ENCODE data around the gene ZNF488. TPM values are rescaled to one million over a fixed set of nuclear protein-coding genes. Genes with fewer than 3 reads are reported as not detected.

Gene ZNF488
- polyA plus RNA-seq, 1 donor from 2014 or later = 0.85 TPM

DNA sequence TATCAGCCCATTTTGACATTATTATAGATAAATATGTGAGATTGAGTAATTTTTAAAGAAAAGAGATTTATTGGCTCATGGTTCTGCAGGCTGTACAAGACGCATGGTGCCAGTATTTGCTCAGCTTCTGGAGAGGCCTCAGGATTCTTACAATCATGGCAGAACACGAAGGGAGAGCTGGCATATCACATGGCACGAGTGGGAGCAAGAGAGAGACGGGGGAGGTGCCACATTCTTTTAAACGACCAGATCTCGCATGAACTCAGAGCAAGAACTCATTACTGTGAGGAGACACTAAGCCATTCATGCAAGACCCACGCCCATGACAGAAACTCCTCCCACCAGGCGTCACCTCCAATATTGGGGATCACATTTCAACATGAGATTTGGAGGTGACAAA, 40.1 kb upstream of the ZNF488 start:
- H3F3A ChIP-seq (ENCODE audit: insufficient read depth, low read length, poor library complexity, severe bottlenecking) = no peaks in the 10 kb centered on the region
- no peaks in the 10 kb centered on the region for H3K36me3 ChIP-seq (ENCODE audit: insufficient read depth, low read length)
- no peak overlapping the region for H2AFZ ChIP-seq (ENCODE audit: low read depth, low read length)
- no peaks in the 10 kb centered on the region for H4K20me1 ChIP-seq (ENCODE audit: insufficient read depth)
- H3K9me2 ChIP-seq (ENCODE audit: insufficient read depth, low read length) = no peaks in the 10 kb centered on the region
- no peak overlapping the region for H3K4me3 ChIP-seq (ENCODE audit: low read length)
- H3K27me3 ChIP-seq (ENCODE audit: insufficient read depth, low read depth, low read length) = no peaks in the 10 kb centered on the region
- TF ChIP-seq, protein P1, sequence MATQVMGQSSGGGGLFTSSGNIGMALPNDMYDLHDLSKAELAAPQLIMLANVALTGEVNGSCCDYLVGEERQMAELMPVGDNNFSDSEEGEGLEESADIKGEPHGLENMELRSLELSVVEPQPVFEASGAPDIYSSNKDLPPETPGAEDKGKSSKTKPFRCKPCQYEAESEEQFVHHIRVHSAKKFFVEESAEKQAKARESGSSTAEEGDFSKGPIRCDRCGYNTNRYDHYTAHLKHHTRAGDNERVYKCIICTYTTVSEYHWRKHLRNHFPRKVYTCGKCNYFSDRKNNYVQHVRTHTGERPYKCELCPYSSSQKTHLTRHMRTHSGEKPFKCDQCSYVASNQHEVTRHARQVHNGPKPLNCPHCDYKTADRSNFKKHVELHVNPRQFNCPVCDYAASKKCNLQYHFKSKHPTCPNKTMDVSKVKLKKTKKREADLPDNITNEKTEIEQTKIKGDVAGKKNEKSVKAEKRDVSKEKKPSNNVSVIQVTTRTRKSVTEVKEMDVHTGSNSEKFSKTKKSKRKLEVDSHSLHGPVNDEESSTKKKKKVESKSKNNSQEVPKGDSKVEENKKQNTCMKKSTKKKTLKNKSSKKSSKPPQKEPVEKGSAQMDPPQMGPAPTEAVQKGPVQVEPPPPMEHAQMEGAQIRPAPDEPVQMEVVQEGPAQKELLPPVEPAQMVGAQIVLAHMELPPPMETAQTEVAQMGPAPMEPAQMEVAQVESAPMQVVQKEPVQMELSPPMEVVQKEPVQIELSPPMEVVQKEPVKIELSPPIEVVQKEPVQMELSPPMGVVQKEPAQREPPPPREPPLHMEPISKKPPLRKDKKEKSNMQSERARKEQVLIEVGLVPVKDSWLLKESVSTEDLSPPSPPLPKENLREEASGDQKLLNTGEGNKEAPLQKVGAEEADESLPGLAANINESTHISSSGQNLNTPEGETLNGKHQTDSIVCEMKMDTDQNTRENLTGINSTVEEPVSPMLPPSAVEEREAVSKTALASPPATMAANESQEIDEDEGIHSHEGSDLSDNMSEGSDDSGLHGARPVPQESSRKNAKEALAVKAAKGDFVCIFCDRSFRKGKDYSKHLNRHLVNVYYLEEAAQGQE (IDR thresholded peaks at IDR 0.05; ENCODE audit: borderline replicate concordance) = no peak
- TF ChIP-seq SMC3 (conservative IDR thresholded peaks at IDR 0.05; ENCODE audit: poor library complexity) (no peak), EP300 (conservative IDR thresholded peaks at IDR 0.05; ENCODE audit: poor library complexity, severe bottlenecking) (no peak), EZH2 (IDR thresholded peaks at IDR 0.05; ENCODE audit: borderline replicate concordance, insufficient read depth, low read length, poor library complexity, severe bottlenecking) (no peak), TAF1 (IDR thresholded peaks at IDR 0.05; ENCODE audit: low read depth) (no peak), MXI1 (conservative IDR thresholded peaks at IDR 0.05; ENCODE audit: poor library complexity, severe bottlenecking) (no peak), RAD21 (conservative IDR thresholded peaks at IDR 0.05) (no peak), POLR2AphosphoS5 (IDR thresholded peaks at IDR 0.05) (no peak)
- TF ChIP-seq, protein P2, sequence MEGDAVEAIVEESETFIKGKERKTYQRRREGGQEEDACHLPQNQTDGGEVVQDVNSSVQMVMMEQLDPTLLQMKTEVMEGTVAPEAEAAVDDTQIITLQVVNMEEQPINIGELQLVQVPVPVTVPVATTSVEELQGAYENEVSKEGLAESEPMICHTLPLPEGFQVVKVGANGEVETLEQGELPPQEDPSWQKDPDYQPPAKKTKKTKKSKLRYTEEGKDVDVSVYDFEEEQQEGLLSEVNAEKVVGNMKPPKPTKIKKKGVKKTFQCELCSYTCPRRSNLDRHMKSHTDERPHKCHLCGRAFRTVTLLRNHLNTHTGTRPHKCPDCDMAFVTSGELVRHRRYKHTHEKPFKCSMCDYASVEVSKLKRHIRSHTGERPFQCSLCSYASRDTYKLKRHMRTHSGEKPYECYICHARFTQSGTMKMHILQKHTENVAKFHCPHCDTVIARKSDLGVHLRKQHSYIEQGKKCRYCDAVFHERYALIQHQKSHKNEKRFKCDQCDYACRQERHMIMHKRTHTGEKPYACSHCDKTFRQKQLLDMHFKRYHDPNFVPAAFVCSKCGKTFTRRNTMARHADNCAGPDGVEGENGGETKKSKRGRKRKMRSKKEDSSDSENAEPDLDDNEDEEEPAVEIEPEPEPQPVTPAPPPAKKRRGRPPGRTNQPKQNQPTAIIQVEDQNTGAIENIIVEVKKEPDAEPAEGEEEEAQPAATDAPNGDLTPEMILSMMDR (IDR thresholded peaks at IDR 0.05; ENCODE audit: poor library complexity, severe bottlenecking) = no peak
- no peaks in the 10 kb centered on the region for H3K79me2 ChIP-seq (replicated peaks; ENCODE audit: insufficient read depth, low read length)
- no peak overlapping the region for H3K9ac ChIP-seq (ENCODE audit: low read length)
- H3K9me3 ChIP-seq (ENCODE audit: low read length) = no peaks in the 10 kb centered on the region
- no peak overlapping the region for H3K27ac ChIP-seq (ENCODE audit: low read length)
- no peak overlapping the region for H3K4me2 ChIP-seq (ENCODE audit: low read length)

DNA sequence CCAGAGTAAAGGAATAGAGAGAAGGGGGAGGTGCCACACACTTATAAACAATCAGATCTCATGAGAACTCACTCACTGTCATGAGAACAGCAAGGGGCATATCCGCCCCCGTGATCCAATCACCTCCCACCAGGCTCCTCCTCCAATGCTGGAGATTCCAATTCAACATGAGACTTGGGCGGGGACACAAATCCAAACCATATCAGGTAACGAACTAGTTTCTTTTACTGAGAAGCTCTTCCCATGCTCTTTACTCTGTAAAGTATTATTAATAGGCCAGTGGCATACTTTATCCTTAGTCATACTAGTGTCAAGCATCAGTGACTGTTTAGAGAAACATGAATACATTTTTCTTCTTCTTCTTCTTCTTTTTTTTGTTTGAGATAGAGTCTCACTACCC, 39.4 kb upstream of the ZNF488 start:
- no peak overlapping the region for H3K9ac ChIP-seq (ENCODE audit: low read length)
- H3K4me3 ChIP-seq (ENCODE audit: low read length) = no peak overlapping the region
- TF ChIP-seq TAF1 (IDR thresholded peaks at IDR 0.05; ENCODE audit: low read depth) (no peak), POLR2AphosphoS5 (IDR thresholded peaks at IDR 0.05) (no peak), EZH2 (IDR thresholded peaks at IDR 0.05; ENCODE audit: borderline replicate concordance, insufficient read depth, low read length, poor library complexity, severe bottlenecking) (no peak)
- H3K9me3 ChIP-seq (ENCODE audit: low read length) = no peaks in the 10 kb centered on the region
- H3K9me2 ChIP-seq (ENCODE audit: insufficient read depth, low read length) = no peaks in the 10 kb centered on the region
- no peak overlapping the region for H3K4me2 ChIP-seq (ENCODE audit: low read length)
- no peaks in the 10 kb centered on the region for H4K20me1 ChIP-seq (ENCODE audit: insufficient read depth)
- no peak overlapping the region for H2AFZ ChIP-seq (ENCODE audit: low read depth, low read length)
- no peaks in the 10 kb centered on the region for H3K79me2 ChIP-seq (replicated peaks; ENCODE audit: insufficient read depth, low read length)
- H3K27me3 ChIP-seq (ENCODE audit: insufficient read depth, low read depth, low read length) = no peaks in the 10 kb centered on the region
- no peaks in the 10 kb centered on the region for H3F3A ChIP-seq (ENCODE audit: insufficient read depth, low read length, poor library complexity, severe bottlenecking)
- no peak overlapping the region for H3K27ac ChIP-seq (ENCODE audit: low read length)
- no peaks in the 10 kb centered on the region for H3K36me3 ChIP-seq (ENCODE audit: insufficient read depth, low read length)

Measured in neural cell (in vitro differentiated cells).